NCI-H345 treated with DMSO at 0.1 percent for 48 hours (cell line): ENCODE measurements around the gene C10orf67.

Experiments
- DNase-seq: peaks from one replicate; lab custom pipeline; 2025; ENCODE audit not compliant: unreplicated experiment; lab: John Stamatoyannopoulos, UW

C10orf67 gene

DNA sequence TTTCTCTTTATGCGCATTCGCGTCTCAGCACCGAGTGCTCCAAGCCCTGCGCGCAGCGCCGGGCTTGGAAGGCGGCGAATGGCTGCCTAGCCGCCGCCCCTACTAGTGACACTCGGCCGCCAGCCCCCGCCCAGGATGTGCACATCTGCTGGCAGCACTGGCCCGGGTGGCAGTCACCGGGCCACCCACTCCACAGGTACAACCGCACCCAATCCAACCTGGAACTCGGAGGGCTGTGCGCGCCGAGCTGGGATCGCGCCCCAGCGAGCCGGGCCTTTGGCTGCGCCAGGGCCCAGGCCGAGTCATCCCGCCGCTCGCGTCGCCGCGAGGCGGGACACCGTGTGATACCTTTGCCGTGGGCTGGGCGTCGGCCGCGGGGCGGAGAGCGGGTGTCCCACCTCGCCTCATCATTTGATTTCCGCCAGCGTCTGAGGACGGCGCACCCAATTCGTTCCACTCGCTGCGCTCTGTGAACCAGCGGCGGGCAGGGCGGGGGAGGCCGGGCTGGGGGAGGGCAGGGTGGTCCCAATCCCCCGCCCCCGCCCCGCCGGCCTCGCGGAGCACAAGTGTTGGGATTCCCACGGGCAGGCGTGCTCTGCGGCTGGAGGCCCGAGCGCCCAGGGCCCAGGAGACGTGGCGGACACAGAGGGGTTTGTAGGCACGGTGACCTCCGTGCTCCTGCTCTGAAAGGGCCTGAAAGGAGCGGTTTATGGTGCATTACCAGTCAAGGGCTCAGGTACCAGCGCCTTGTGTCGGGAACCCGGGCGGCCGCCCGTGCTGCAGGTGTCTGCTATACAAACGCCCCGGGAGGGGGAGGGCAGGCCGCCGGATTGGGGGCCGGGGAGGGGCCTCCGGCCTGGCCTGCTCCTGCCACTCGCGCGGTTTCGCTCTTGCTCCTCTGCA is 170.3 kb downstream of the C10orf67 start:
- no peak for DNase-seq

DNA sequence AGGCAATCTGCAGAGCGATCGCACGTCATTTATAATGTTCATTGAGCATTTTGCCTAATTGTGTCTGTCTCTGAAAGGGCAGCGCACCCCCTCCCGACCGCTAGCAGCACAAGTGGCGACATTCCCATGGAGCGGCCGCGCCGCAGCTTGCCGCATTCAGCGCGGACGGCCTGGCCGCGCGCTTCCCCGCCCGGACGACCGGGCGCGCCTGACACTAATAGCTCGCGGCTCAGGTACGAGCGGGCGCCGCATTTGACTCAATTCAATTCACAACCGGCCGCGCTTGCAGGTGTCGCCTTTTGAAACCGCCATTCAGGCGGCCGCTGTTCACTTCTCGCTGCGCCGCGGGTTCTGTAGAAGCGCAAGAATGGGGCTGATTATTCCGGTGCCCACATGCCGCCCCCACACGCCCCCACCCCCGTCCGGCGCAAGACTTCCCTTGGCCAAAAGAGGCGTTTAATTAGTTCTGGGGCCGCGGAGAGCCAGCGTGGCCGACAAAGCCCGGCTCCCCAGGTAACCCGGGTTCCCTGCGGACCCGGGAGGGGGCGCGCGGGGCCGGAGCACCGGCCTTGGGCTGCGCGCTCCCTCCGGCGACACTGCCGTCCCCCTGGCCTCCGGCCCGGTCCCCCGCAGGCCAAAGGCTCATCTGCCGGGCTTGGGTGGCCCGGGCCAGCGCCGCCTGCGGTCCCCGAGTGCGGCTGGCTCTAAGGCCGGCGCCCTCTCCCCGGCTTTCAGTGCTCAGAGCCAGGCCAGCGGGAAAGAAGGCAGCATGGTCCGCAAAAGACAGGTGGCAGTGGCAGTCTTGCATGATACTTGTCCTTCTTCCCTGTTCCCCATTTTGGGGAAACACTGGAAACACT is 171.2 kb downstream of the C10orf67 start:
- no peak for DNase-seq

DNA sequence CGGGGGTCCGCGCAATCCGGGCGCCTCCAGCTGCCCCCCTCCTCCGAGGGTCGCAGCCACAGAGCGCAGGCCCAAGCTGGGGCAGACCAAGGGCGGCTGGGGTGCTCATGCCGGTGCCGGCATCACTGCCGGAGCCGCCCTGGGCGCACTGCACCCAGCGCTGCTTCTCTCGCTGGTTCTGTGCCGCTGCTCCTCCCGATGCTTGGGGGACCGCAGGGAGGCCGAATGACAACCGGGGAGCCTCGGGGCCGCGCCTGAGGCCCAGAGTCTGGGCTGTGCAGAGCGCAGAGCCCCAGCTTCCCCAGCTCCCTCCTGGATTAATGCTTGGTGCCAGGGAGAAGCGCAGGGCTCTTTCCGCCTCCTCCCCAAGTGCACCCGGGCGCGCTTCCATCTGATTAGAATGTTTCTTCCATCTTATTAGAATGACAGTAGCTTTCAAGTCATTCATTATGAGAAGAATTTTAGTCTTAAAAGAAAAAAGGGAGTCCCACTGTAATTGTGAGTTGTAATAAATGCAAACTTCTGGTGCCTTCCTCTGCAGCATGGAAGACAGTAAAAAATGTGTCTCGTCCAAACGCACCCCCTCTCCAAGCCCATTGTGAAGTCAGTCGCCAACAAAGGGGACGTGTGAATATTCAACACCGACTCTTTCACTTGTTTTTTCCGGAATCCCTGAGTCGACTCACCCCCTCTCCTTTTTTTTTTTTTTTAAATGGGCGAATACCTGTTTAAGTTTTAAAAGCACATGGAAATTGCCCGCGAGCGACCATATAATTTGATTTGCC is 172.0 kb downstream of the C10orf67 start:
- DNase-seq = no peak

DNA sequence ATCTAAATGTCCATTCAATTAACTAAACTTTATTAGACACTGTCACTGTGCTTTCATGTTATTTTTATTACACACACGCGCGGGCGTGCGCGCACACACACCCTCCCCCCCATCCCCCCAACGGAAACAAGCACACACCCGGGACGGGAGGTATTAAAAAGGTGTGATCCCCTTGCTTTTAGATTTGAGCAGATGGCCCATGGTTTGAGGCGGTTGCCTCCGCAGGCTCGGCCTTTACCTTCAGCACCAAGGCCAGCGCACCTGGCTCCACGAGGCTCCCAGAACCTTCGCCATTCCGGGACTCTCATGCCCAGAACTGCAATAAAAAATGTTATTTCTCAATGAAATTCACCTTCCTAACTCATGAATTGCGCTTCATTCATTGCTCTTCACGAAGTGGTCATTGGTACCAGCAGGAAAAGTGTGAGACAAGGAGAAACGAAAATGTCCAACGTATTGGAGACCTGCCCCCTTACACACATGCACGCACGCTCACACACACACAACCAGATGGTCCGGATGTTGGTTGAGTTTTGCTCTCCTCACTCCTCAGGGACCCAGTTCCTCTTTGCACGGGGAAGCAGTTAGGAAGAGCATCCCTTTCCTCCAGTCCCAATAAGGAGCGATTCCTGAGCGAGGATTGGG is 173.2 kb downstream of the C10orf67 start:
- no peak for DNase-seq

DNA sequence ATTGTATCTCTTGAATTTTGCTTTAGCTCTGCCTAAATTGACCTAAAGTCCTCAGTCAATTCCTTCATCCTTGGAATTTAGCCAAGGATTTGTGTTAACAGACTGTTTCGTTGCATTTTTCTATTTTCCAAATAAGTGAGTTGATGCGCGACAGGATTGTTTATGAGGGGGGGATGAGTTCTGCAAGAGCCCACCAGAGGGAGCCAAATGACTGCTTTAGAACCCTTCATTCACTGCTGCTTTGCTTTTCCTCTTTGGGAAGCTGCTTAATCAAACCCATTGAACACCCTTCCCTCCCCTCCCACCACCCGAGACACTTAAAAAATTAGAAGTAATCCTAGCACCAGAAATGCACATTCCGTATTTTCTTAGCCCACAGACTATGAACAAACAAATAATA is 186.2 kb downstream of the C10orf67 start:
- peak; percentile 29 for DNase-seq

DNA sequence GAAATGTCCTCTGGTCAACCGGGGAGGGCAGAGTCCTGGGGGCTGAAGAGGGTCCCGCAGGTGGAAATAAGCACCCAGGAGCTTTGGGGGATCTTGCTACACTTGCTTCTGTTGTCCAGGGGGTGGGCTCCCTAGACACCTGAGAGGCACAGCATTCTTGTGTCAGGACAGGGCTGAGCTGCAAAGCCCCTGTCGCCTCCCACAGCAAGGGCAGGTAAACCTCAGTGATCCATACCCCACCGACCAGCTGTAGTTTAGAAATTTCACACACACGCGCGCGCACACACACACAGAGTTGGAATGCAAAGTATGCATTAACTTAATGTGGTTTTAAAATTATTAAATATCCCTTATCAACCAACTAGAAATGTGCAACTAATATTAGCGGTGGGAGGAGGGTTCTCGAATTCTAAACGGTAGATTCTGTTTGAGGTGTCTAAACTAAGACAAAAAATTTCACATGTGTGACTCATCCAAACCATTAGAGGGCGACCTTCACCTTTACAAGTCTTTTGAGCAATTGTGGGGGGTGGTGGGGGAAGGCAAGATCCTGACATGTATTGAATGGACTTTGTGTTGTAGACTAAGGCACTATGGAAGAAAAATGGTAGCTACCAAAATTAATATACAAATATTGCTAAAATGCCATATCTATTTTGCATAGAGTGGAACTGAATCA is 186.8 kb downstream of the C10orf67 start:
- peak; percentile 20 for DNase-seq

DNA sequence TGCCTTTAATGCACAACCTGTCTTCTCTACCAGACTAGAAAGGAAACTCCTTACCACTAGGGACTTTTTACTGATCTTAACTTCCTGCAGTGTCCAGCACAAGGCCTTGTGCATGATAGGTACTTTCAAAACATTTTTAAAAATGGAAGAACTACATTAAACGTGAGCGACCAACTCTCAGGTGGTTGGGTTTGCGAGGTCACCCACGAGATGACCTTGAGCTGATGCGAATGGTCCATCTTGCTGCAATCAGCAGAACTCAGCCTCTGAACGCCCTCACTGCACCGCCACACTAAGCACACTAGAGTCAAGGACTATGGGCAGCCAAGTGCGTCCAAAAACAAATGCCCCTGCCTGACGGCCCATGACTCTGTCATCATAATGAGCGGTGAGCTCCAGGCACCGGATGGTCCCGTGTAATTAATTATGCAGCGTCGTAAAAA is 187.3 kb downstream of the C10orf67 start:
- DNase-seq = no peak

DNA sequence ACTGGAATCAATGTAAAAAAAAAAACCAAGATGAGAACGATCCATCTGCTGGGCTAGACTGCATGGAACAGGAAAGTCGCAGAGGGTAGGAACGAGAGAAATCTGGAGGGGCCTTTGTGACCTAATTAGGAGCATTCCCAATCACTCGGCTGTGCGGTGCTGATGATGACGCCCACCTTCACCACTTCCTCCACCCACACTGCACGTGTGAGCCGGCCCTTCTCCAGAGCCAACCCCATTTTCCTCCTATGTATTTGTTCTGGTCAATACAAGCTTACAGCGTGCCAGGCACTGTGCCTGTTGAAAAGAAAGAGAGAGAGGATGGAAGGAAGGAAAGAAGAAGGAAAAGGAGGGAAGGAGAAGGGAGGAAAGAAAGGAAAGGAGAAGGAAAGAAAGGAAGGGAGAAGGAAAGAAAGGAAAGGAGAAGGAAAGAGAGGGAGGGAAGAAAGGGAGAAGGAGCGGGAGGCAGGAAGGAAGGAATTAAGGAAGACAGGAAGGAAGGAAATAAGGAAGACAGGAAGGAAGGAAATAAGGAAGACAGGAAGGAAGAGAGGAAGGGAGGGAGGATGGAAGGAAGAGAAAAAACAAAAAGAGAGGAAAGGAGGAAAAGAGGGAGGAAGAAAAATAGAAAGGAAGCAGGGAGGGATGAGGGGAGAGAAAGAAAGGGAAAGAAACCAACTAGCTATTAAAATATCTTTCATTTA is 188.0 kb downstream of the C10orf67 start:
- DNase-seq = no peak

DNA sequence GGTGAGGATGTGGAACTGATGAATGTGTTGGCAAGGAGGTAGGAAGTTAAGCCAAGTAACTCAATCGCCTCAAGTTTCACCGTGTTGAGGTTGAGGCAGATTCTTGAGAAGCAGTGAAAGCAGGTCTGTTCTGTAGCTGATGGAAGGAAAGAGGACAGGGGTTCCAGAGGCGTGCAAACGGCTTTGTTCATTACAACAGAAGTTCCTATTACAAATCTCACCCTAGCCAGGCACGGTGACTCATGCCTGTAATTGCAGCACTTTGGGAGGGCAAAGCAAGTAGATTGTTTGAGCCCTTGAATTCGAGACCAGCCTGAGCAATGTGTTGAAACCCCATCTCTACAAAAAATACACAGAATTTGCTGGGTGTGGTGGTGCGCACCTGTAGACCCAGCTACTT is 189.4 kb downstream of the C10orf67 start:
- DNase-seq = no peak
